Activated T-cell treated with anti-CD3 and anti-CD28 coated beads, Interleukin-2, amount 50 U/mL, for 24 hours (primary cell): Measurements from ENCODE around the gene FJX1.

Source experiments
- DNase-seq: peaks from one replicate; pipeline ENCODE4 v3.0.0-alpha.2; 2020
- H3K27ac Mint-ChIP-seq: 2 replicates; pipeline ENCODE4 v1.8.0; 2020; ENCODE audit warnings: mild to moderate bottlenecking, mixed read lengths
- H3K27me3 Mint-ChIP-seq: 2 replicates; pipeline ENCODE4 v1.8.0; 2020; ENCODE audit warnings: mixed read lengths
- H3K36me3 Mint-ChIP-seq: 2 replicates; pipeline ENCODE4 v1.8.0; 2020; ENCODE audit warnings: low read depth, mixed read lengths
- H3K4me1 Mint-ChIP-seq: 2 replicates; pipeline ENCODE4 v1.8.0; 2020; ENCODE audit warnings: low read depth, mixed read lengths
- H3K4me3 Mint-ChIP-seq: 2 replicates; pipeline ENCODE4 v1.8.0; 2020; ENCODE audit warnings: mild to moderate bottlenecking, moderate library complexity, mixed read lengths
- H3K9me3 Mint-ChIP-seq: 2 replicates; pipeline ENCODE4 v1.8.0; 2020; ENCODE audit warnings: mixed read lengths

FJX1 gene

DNA sequence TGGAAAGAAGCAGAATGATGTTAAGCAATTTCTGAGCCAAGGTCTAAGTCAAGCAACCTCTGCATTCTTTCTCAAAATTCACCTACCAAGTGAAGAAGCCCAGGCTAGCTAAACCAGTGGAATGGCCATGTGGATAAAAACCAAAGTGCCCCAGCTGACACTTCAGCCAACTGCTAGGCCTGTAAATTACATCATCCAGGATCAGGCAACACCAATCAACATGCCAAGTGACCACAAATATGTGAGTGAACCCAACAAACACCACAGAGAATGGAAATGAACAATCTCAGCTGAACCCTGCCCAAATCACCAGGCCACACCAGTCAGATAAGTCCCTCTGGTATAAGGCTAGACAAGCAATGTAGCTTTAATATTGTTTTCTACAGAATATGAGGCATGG lies 25.1 kb upstream of the FJX1 start:
- Mint-ChIP-seq H3K27me3 (peaks cover 48% of the 10 kb centered on the region), H3K27ac (no peak overlapping the region), H3K4me1 (no peaks in the 10 kb centered on the region), H3K36me3 (no peaks in the 10 kb centered on the region), H3K4me3 (no peak overlapping the region), H3K9me3 (no peaks in the 10 kb centered on the region)
- no peak for DNase-seq

DNA sequence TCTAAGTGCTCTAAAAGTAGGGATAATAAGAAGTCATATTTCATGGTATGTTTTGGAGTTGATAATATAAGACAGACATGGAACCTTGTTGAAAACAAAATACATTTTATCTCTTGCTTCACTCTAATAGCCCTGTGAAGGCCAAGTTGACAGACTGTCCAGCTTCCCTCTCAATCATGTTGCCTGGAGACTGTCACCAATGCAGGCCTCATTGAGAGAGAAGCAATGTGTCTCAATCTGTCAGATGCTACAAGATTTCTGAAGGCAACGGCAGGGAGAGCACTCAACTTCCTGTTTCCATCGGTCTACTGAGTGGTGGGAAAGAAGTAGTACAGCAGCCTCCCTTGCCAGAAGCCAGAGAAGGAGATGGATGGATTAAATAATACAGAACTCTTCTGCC lies 23.6 kb upstream of the FJX1 start:
- Mint-ChIP-seq H3K9me3 (no peaks in the 10 kb centered on the region), H3K4me3 (no peak overlapping the region), H3K4me1 (peaks cover 2% of the 10 kb centered on the region), H3K27ac (no peak overlapping the region), H3K36me3 (no peaks in the 10 kb centered on the region), H3K27me3 (peaks cover 48% of the 10 kb centered on the region)
- no peak for DNase-seq

DNA sequence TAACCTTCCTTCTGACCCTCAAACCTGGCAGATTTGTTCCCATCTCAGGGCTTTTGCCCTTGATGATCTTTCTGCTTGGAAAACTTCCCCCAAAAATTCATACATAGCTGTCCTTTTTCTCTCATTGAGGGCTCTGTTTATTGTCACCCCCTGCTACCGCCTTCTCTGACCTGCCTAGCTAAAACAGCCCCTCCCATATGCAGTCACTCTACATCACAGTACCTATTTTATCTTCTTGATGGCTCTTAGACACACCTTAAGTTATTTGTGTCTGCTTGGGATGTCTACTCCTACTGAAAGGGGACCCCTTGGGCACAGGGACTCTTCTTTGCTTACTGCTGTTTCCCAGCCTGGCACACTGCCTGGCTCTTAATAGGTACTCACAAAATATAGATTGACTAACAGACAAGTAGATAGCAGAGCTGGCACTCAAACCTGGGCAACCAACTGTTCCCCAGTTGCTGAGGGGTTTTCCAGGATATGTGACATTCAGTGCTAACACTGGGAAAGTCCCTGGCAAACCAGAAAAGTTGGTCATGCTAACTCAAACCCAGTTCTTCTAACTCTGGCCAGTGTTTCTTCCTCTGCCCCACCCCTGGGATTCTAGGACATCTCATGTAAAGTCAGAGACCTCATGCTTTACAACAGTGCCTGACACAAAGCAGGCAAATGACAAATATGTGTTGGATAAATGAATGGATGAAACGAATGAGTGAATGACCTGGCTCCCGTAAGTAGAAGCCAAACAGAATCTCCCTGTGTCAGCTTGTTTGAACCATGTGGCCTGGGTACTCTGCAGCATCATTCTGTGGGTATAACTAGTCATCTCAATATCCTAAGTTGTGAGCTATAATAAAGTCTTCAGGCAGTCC lies 19.8 kb upstream of the FJX1 start:
- Mint-ChIP-seq H3K27me3 (peaks cover 66% of the 10 kb centered on the region), H3K4me3 (no peak overlapping the region), H3K27ac (no peak overlapping the region)

DNA sequence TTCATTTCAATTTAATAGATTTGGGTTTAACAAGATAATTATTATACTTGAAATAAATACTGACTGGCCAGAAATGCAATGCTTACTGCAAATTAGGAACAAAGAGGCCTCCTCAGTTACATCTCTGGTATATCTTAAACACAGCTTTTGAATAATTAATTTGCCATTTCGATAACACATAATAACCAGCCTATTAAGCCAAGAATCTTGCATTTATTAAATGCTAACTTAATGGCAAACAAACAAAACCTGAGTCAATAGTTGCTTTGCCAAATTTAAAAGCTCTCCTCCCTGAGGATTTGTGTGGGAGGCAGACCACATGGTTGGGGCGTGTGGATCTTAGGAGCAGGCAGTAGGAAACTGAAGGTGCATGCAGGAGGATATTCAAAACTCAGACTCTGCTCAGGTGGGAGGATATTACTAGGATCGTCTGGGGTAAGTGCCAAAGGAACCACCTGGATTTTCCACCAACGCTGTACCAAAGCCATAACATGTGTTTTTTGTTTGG lies 17.9 kb upstream of the FJX1 start:
- no peak overlapping the region for H3K4me3 Mint-ChIP-seq
- DNase-seq: no peak
- no peaks in the 10 kb centered on the region for H3K36me3 Mint-ChIP-seq
- H3K27me3 Mint-ChIP-seq: peaks cover 69% of the 10 kb centered on the region
- H3K9me3 Mint-ChIP-seq: no peaks in the 10 kb centered on the region
- H3K27ac Mint-ChIP-seq: no peak overlapping the region
- H3K4me1 Mint-ChIP-seq: peaks cover 2% of the 10 kb centered on the region

More for the DNA sequence above, 19.8 kb upstream of the FJX1 start:
- no peak for DNase-seq
- Mint-ChIP-seq H3K4me1 (peaks cover 2% of the 10 kb centered on the region), H3K36me3 (no peaks in the 10 kb centered on the region), H3K9me3 (no peaks in the 10 kb centered on the region)

DNA sequence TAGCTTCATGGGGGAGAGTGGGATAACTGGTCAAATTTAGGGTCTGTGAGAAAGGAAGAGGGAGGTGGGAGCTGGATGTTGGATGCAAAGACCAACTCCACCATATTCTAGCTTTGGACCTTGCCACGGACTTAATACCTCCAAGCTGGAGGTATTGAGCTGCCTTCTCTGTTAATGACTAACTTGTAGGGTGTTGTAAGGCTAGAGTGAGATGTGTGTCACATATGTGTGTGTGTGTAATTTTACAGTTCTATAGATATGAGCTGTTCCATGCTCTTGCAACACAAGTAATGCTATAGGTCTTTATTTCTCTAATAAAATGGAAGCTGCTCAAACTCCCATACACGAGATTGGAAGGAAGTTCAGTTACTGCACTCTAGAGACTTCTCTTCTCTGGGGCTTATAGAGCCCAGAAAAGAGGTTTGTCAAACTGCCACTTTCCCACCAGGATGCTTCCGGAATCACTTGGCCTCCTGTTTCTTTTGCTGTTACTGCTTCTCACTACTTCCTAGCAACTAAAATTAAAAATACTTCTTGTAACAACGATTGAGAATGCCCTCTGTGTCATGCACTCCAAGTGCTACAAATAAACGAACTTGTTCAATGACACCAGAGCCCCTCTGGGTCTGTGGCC lies 16.0 kb upstream of the FJX1 start:
- Mint-ChIP-seq H3K9me3 (no peaks in the 10 kb centered on the region), H3K4me1 (peaks cover 2% of the 10 kb centered on the region), H3K36me3 (no peaks in the 10 kb centered on the region), H3K27me3 (peaks cover 73% of the 10 kb centered on the region), H3K27ac (no peak overlapping the region), H3K4me3 (no peak overlapping the region)
- no peak for DNase-seq

DNA sequence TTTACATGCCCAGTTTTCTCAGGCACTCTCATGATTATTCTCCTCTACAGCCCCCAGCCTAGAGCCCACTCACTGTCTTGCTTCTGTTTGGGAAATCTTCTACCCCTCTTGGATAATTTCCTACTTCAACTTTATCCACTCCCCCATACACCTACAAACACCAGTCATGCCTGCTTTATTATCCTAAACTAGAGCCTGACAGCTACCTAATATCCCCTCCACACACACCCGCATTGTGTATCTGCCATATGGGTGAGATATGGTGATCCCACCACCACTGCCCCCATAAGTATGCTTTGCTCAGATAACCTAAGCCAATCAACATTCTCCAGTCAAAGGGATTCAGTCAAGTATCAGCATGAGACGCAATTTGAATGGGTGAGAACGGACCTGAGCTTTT lies 15.3 kb upstream of the FJX1 start:
- Mint-ChIP-seq H3K9me3 (no peaks in the 10 kb centered on the region), H3K27me3 (peaks cover 71% of the 10 kb centered on the region), H3K4me1 (peaks cover 2% of the 10 kb centered on the region), H3K36me3 (no peaks in the 10 kb centered on the region), H3K4me3 (no peak overlapping the region), H3K27ac (no peak overlapping the region)
- DNase-seq: no peak

DNA sequence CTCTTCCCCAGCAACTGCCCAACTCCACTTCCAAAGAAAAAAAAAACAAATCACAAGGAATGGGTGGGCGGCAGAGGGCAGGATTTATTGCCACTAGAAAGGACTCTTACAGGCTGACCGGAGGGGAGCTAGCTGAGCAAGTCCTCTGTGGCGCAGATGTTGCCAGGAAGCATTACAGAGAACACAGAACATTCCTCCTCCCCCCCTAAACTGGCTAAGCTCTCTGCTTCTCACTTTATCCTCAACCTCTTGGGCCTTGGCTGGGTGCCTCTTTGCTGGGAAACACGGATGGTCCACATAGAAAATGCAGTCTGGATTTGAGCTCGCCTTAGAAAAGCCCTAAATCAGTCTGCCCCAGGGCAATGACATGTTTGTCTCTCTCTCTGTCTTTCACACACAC lies 12.6 kb upstream of the FJX1 start:
- no peak overlapping the region for H3K4me3 Mint-ChIP-seq
- no peaks in the 10 kb centered on the region for H3K36me3 Mint-ChIP-seq
- no peaks in the 10 kb centered on the region for H3K4me1 Mint-ChIP-seq
- no peak for DNase-seq
- H3K9me3 Mint-ChIP-seq: no peaks in the 10 kb centered on the region
- H3K27me3 Mint-ChIP-seq: peaks cover 65% of the 10 kb centered on the region
- no peak overlapping the region for H3K27ac Mint-ChIP-seq

DNA sequence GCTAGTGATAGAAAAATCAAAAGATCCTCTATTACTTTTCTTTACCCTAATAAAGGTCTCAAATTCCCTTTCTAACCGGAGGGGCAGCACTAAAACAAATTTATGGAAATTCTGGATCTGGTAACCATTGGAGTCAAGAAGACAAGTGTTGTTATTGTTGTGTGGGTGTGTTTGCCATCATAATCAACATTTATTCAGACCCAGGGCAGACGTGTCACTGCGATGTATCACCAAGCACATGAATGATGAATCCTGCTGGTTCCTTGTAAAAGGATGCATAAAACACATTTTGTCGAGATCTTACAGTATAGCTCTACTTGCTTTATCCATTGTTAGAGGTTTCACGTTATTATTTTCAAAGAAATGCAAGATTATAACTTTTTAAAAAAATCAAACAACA lies 12.1 kb upstream of the FJX1 start:
- no peaks in the 10 kb centered on the region for H3K36me3 Mint-ChIP-seq
- no peak for DNase-seq
- no peak overlapping the region for H3K27ac Mint-ChIP-seq
- no peaks in the 10 kb centered on the region for H3K4me1 Mint-ChIP-seq
- H3K9me3 Mint-ChIP-seq: no peaks in the 10 kb centered on the region
- H3K4me3 Mint-ChIP-seq: no peak overlapping the region
- peaks cover 69% of the 10 kb centered on the region for H3K27me3 Mint-ChIP-seq

DNA sequence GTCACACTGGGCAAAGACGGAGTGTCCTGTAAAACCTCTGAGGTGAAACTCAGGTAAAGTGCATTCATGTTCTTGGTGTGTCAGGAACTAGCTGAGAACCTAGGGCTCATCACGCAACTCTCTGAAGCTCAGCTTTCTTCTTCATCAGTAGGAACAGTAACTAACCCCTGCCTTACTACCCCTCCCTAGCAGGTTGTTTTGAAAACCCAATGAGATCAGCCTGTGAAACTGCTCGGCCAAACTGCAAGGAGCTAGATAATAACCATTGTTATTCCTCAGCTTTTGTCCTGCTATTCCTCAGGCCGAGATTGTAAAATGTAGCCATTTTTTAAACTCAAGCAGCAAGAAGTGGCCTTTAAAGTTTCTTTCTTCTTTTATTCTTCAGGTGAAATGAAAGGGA lies 9.8 kb upstream of the FJX1 start:
- Mint-ChIP-seq H3K9me3 (no peaks in the 10 kb centered on the region), H3K27me3 (peaks cover 67% of the 10 kb centered on the region), H3K4me3 (no peak overlapping the region), H3K36me3 (no peaks in the 10 kb centered on the region), H3K4me1 (no peaks in the 10 kb centered on the region), H3K27ac (no peak overlapping the region)
- DNase-seq: no peak

DNA sequence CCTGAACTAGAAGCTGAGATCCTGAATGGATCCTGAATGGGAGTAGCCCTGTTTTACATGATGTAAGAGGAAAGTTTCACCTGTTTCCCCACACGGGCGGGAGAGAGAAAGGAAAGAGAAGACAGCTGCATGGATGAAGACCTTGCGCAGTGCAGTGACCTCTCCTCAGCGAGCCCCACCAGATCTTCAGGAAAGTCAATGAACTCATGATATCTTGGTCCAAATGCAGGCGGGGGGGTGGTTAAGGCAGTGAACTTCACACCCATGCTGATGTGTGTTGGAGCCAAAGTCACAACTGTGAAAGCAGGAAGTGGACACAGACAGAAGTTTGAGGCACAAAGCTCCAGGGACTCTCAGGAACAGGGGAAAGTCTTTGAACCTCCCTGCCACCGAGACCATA lies 8.6 kb upstream of the FJX1 start:
- DNase-seq: no peak
- Mint-ChIP-seq H3K4me3 (no peak overlapping the region), H3K27me3 (peaks cover 69% of the 10 kb centered on the region), H3K9me3 (no peaks in the 10 kb centered on the region), H3K4me1 (no peaks in the 10 kb centered on the region), H3K36me3 (no peaks in the 10 kb centered on the region), H3K27ac (no peak overlapping the region)

DNA sequence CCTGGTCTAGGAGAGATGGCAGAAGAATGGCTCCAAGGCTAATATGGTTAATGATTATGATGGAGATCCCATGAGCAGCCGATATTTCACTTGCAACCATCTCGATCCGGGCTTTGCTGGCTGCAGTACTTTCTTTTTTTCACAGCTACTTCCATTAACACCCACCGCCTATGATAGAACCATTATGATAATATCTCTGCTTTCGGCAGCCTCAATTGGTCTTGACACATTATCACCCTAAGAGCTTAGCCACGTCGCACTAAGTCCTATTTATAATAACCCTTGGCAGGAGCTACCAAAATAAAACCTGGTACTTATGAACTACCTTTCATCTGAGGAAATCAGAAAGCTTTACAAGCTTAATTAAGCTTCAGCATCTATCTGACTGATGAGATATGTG lies 7.6 kb upstream of the FJX1 start:
- peaks cover 71% of the 10 kb centered on the region for H3K27me3 Mint-ChIP-seq
- no peaks in the 10 kb centered on the region for H3K36me3 Mint-ChIP-seq
- no peaks in the 10 kb centered on the region for H3K4me1 Mint-ChIP-seq
- H3K9me3 Mint-ChIP-seq: no peaks in the 10 kb centered on the region
- no peak for DNase-seq
- H3K27ac Mint-ChIP-seq: no peak overlapping the region
- no peak overlapping the region for H3K4me3 Mint-ChIP-seq

DNA sequence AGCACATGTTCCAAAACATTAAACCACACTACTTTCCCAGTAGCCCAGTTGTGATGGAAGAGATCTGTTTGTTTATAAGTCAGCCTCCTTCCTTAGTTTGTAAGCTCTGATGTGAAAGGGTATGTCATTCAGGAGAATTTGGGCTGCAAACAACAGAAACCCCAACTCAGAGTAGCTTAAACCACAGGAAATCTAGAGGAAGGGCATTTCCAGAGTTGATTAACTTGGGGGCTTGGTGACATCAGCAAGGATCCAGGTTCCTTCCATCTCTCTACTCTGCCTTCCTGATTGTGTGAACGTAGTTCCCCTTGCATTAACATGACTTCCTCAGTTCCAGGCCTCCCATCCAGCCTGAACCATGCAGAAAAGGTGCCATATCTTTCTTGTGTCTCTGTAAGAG lies 6.5 kb upstream of the FJX1 start:
- Mint-ChIP-seq H3K27ac (no peak overlapping the region), H3K36me3 (no peaks in the 10 kb centered on the region), H3K4me1 (no peaks in the 10 kb centered on the region), H3K4me3 (no peak overlapping the region), H3K9me3 (no peaks in the 10 kb centered on the region), H3K27me3 (peaks cover 67% of the 10 kb centered on the region)
- DNase-seq: no peak

DNA sequence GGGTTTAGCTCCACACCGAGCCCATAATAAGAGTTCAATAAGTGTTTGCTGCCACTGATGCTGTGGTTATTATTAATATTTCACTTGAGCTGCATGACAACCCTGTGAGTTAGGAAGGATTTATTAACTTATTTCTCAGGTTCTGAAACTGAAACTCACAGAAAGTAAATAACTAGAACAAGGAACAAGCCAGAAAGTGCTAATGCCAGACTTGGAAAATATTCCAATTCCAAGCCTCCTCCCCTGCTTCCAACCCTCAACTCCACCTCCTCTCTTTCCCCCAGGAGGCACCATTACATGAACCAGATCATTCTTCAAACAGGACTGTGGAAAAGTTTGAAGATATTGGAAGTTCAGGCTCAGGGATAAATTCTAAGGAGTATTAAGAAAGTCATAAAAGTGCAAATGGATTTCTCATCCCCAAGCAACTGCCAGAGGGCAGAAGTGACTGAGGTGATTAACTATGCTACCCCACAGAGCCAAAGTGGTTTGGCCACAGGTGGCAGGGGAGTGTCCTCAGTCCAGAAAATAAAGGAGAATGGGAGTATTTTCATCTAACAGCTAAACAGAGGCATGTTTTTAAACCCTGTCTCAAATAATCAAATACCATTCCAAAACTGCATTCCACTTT lies 3.2 kb upstream of the FJX1 start:
- no peak for DNase-seq
- no peaks in the 10 kb centered on the region for H3K36me3 Mint-ChIP-seq
- no peak overlapping the region for H3K4me3 Mint-ChIP-seq
- peaks cover 64% of the 10 kb centered on the region for H3K27me3 Mint-ChIP-seq
- H3K4me1 Mint-ChIP-seq: peaks cover 13% of the 10 kb centered on the region
- H3K9me3 Mint-ChIP-seq: no peaks in the 10 kb centered on the region
- no peak overlapping the region for H3K27ac Mint-ChIP-seq

DNA sequence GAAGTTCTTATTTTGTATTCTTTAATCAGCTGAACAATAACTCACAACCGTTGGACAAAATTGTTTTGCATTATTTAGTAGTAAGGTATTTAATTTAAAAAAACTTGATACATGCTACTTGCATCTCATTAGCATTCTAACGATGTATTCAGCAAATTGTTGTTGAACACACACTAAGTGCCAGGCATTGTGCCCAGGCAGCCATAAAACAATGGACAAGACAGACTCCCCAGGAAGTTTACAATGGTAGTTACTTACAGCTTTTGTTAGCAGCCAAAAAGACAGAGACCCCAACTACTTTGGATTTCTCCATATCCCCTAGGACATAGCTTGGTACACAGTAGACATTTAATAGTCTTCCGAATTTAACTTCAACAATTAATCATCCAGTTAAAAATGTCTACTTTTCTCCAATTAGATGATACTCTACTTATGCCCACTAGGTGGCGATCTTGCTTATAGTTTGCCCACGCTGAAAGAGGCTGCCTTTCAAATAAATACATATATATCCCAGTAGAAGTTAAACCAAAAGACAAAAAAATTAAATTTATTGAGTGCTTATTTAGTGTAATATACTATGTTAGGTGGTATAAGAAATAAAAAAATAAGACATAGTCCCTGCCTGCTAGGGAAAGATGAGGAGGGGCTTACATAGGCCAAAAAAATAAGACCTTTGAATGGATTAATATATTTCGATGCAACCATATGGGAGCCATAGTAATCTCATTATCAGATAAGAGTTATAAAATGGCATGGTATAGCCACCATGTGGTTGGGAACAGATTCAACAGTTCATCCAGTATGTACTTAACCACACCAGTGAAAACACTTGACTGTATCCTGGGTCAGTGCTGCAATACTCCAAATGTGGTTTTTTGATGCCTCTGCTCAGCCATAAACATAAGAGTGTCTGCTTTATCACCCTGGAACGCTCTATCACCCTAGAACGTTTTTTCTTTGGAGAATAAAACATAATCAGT lies 2.0 kb upstream of the FJX1 start:
- Mint-ChIP-seq H3K4me3 (no peak overlapping the region), H3K27me3 (peaks cover 64% of the 10 kb centered on the region), H3K27ac (no peak overlapping the region), H3K4me1 (peaks cover 16% of the 10 kb centered on the region), H3K36me3 (no peaks in the 10 kb centered on the region), H3K9me3 (no peaks in the 10 kb centered on the region)
- no peak for DNase-seq
